DOHH2 (cell line): ENCODE measurements around the gene PARVB.

Experiments
- H3F3A ChIP-seq: fragments of 200-600 bp; sonication (generic), shearing (Covaris generic); 2 replicates; pipeline ENCODE4 v1.6.0; 2016; ENCODE audit warnings: antibody characterized with exemption, mild to moderate bottlenecking; ENCODE audit not compliant: control insufficient read depth, insufficient read depth
- H3K27ac ChIP-seq: fragments of 200-600 bp; sonication (generic); 2 replicates; pipeline ENCODE4 v1.5.1; 2014; ENCODE audit warnings: low read depth, mild to moderate bottlenecking, low read length, moderate library complexity
- H3K27me3 ChIP-seq: fragments of 200-600 bp; sonication (generic); 2 replicates; pipeline ENCODE4 v1.6.1; 2014; ENCODE audit warnings: mild to moderate bottlenecking, low read length, mixed read lengths; ENCODE audit not compliant: control insufficient read depth
- H3K36me3 ChIP-seq: fragments of 200-600 bp; sonication (generic); 2 replicates; pipeline ENCODE4 v1.6.1; 2014; ENCODE audit warnings: mild to moderate bottlenecking, low read length, moderate library complexity, mixed read lengths; ENCODE audit not compliant: control insufficient read depth
- H3K4me1 ChIP-seq: fragments of 200-600 bp; sonication (generic); 2 replicates; pipeline ENCODE4 v1.6.1; 2014; ENCODE audit warnings: mild to moderate bottlenecking, low read length, mixed read lengths; ENCODE audit not compliant: control insufficient read depth
- H3K4me2 ChIP-seq: fragments of 200-600 bp; sonication (generic); 2 replicates; pipeline ENCODE4 v1.6.0; 2014; ENCODE audit warnings: mild to moderate bottlenecking, low read length, moderate library complexity
- H3K4me3 ChIP-seq: fragments of 200-600 bp; sonication (generic); 2 replicates; pipeline ENCODE4 v1.5.1; 2014; ENCODE audit warnings: mild to moderate bottlenecking, low read length, mixed read lengths
- H3K79me2 ChIP-seq: fragments of 200-600 bp; sonication (generic); 2 replicates; pipeline ENCODE4 v1.6.1; 2014; ENCODE audit warnings: mild to moderate bottlenecking, low read length, mixed read lengths; ENCODE audit not compliant: control insufficient read depth
- H3K9me2 ChIP-seq: fragments of 200-600 bp; sonication (generic); replicated peaks from 2 replicates; pipeline ENCODE4 v1.6.1; 2014; ENCODE audit warnings: mild to moderate bottlenecking, low read length, mixed read lengths; ENCODE audit not compliant: control insufficient read depth
- H3K9me3 ChIP-seq: fragments of 200-600 bp; sonication (generic); 2 replicates; pipeline ENCODE4 v1.6.1; 2014; ENCODE audit warnings: antibody characterized with exemption, low read length, mixed read lengths; ENCODE audit not compliant: control insufficient read depth, insufficient read depth
- H4K20me1 ChIP-seq: fragments of 200-600 bp; sonication (generic); 2 replicates; pipeline ENCODE4 v1.6.0; 2014; ENCODE audit warnings: low read depth, mild to moderate bottlenecking, antibody characterized with exemption, low read length, moderate library complexity; ENCODE audit not compliant: control insufficient read depth, insufficient read depth
- EZH2phosphoT487 ChIP-seq: fragments of 200-600 bp; sonication (generic); IDR thresholded peaks from 2 replicates; pipeline ENCODE4 v1.6.1; 2017; ENCODE audit warnings: borderline replicate concordance, mild to moderate bottlenecking, antibody characterized with exemption, low read length, moderate library complexity, mixed read lengths
- TF ChIP-seq, protein P1 (sequence below): fragments of 200-600 bp; sonication (generic); IDR thresholded peaks from one replicate; pipeline ENCODE4 v1.5.1; 2014; ENCODE audit warnings: antibody characterized with exemption, mild to moderate bottlenecking, low read depth, low read length; ENCODE audit not compliant: poor library complexity, severe bottlenecking

The PARVB gene

DNA sequence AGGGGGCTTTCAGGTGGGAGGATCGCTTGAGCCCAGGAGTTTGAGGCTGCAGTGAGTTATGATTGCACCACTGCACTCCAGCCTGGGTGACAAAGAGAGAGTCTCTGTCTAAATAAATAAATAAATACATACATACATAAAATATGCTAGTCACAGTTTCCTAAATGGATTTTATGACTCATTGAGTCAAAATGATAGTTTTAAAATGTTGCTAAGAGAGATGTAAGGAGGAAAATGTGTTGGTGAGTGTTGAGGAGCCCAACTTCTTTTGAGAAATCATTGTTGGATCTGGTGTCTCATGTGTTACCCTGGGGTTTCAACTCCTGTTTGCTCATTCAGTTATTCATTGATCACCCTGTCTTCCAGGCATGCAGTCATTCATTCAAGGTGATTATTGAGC, 21.0 kb downstream of the PARVB start:
- Histone ChIP-seq H3K4me2 (no peak overlapping the region), H3K27me3 (peaks cover 3% of the 10 kb centered on the region; the same call in 1 of the 2 replicates), H3K9me2 (no peaks in the 10 kb centered on the region), H3K36me3 (no peaks in the 10 kb centered on the region), H3K4me3 (no peak overlapping the region), H3K4me1 (peaks cover 56% of the 10 kb centered on the region), H3K79me2 (no peaks in the 10 kb centered on the region), H3K9me3 (no peaks in the 10 kb centered on the region), H3F3A (peaks cover 7% of the 10 kb centered on the region), H4K20me1 (no peaks in the 10 kb centered on the region), H3K27ac (no peak overlapping the region)
- TF ChIP-seq EZH2phosphoT487 = no peak
- TF ChIP-seq, protein P1, sequence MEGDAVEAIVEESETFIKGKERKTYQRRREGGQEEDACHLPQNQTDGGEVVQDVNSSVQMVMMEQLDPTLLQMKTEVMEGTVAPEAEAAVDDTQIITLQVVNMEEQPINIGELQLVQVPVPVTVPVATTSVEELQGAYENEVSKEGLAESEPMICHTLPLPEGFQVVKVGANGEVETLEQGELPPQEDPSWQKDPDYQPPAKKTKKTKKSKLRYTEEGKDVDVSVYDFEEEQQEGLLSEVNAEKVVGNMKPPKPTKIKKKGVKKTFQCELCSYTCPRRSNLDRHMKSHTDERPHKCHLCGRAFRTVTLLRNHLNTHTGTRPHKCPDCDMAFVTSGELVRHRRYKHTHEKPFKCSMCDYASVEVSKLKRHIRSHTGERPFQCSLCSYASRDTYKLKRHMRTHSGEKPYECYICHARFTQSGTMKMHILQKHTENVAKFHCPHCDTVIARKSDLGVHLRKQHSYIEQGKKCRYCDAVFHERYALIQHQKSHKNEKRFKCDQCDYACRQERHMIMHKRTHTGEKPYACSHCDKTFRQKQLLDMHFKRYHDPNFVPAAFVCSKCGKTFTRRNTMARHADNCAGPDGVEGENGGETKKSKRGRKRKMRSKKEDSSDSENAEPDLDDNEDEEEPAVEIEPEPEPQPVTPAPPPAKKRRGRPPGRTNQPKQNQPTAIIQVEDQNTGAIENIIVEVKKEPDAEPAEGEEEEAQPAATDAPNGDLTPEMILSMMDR = no peak

DNA sequence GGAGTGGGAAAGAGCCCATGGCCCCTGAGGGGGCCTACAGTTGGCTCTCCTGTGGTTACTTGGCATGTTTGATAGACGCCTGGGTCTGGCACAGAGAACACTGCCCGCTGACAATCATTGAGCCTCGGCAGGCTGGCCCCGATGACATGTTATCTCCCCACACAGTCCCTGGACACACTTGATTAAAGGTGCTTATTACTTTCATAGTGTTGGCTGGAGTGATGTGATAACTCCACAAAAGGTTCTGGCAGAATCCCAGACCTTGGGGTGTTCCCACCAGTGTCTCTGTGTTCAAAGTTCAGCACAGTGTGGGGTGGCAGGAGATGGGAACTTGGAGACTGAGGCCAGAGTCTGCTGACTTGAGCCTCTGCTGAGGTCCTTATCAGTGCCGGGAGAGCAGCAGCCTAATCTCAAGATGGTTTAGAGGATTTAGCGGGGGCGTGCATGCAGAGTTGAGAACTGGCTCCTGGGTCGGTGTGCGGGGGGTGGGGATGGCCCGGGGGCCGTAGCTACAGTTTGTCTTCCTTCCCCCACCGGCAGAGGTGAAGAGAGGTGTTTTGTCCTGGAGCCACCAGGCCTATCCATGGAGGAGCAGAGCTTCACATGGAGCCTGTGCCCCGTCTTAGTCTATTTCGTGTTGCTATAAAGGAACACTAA, 22.5 kb downstream of the PARVB start:
- H3K9me3 ChIP-seq = no peaks in the 10 kb centered on the region
- no peak overlapping the region for H3K4me3 ChIP-seq
- no peak overlapping the region for H3K27ac ChIP-seq
- no peak overlapping the region for H3K4me2 ChIP-seq
- H3K9me2 ChIP-seq = no peaks in the 10 kb centered on the region
- H3K79me2 ChIP-seq = no peaks in the 10 kb centered on the region
- H3K36me3 ChIP-seq = no peaks in the 10 kb centered on the region
- H3K4me1 ChIP-seq = peaks cover 47% of the 10 kb centered on the region
- H4K20me1 ChIP-seq = no peaks in the 10 kb centered on the region
- H3K27me3 ChIP-seq = peaks cover 3% of the 10 kb centered on the region; the same call in 1 of the 2 replicates
- no peak for TF ChIP-seq EZH2phosphoT487
- TF ChIP-seq, protein P1 = no peak
- H3F3A ChIP-seq = peaks cover 7% of the 10 kb centered on the region

DNA sequence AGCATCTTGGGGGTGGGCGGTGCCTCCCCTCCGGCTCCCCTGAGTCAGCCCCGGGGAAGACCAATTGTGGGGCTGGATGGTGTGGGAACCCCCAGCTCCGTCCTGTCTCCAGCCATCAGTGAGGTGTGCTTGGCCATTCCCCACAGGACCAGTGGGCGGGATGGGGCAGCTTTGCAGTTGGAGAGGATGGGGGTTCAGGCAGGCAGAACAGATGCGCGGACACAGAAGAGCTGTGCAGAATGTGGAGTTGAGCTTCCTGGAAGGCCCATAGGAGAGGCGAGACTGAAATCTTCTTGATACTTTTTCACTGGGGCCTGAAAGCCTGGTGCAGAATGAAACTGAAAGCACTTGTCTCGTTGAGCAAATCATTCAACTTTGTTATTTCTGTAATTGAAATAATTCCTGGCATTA, 23.8 kb downstream of the PARVB start:
- no peaks in the 10 kb centered on the region for H3K9me2 ChIP-seq
- no peak overlapping the region for H3K4me3 ChIP-seq
- H3K27me3 ChIP-seq = peaks cover 1% of the 10 kb centered on the region; the same call in 1 of the 2 replicates
- H3K4me1 ChIP-seq = peaks cover 34% of the 10 kb centered on the region
- H3K36me3 ChIP-seq = no peaks in the 10 kb centered on the region
- H3K4me2 ChIP-seq = no peak overlapping the region
- H3K79me2 ChIP-seq = no peaks in the 10 kb centered on the region
- TF ChIP-seq EZH2phosphoT487 = no peak
- TF ChIP-seq, protein P1 = no peak
- no peak overlapping the region for H3K27ac ChIP-seq
- no peaks in the 10 kb centered on the region for H4K20me1 ChIP-seq
- H3K9me3 ChIP-seq = no peaks in the 10 kb centered on the region
- peaks cover 2% of the 10 kb centered on the region for H3F3A ChIP-seq
